HFF-Myc (cell line): ENCODE results near the gene PRKAG1.

Source experiments
- DNase-seq: peaks from one replicate; pipeline ENCODE4 v3.0.0-alpha.2; 2011; ENCODE audit warnings: low read depth; ENCODE audit errors: extremely low read depth
- H3K4me3 ChIP-seq: replicated peaks from 2 replicates; pipeline ENCODE4 v1.5.1; 2011; ENCODE audit warnings: low read depth, mild to moderate bottlenecking, control low read depth, low read length
- CTCF ChIP-seq: IDR thresholded peaks from 2 replicates; pipeline ENCODE4 v1.5.1; 2012; ENCODE audit warnings: mild to moderate bottlenecking, low read depth, low read length, control low read depth; ENCODE audit errors: missing control alignments

The PRKAG1 gene

GRCh38 chr12:49031573-49032161 is 13.1 kb upstream of the PRKAG1 start:
- no peak for TF ChIP-seq CTCF
- no peak overlapping the region for H3K4me3 ChIP-seq
- no peak for DNase-seq

DNA sequence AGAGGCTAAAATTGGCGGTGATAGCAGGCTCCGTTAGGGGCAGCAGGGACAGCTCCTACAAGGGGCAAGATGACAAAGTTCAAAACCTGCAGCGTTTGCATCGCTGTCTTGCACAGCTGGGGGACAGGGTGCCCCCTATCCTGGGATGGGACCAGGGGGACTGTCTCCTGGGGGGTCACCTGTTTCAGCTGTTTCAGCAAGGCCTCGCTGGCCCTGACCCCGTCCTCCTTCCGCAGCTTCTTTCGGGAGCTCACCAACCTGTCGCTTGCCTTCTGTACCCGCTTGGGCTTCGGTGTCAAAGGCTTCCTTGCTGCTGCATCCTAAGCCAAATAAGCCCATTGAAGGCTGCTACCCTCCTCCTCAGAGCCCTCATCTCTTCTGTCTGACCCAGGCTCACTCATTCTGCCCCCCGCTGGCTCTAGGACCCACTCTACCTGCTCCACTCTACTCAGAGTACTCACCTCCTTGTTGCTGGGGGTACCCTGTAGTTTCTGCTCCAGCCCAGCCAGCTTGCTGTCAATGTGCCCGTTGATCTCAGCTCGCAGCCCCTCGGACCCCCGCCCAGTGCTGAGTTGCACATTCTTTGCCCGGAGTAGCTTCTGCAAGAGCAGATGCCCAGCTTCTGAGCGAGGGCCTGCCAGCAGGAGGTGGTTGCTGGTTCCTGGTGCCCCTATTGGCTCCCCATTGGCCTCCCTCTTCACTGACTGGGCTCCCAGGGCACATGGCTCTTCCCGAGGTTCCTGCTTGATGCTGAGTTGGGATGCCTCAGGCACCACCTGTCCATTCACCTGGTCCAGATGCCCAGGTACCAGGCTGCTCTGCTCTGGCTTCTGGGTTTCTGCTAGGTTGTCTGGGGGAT is 12.4 kb upstream of the PRKAG1 start:
- no peak for TF ChIP-seq CTCF
- DNase-seq: no peak
- H3K4me3 ChIP-seq: no peak overlapping the region

DNA sequence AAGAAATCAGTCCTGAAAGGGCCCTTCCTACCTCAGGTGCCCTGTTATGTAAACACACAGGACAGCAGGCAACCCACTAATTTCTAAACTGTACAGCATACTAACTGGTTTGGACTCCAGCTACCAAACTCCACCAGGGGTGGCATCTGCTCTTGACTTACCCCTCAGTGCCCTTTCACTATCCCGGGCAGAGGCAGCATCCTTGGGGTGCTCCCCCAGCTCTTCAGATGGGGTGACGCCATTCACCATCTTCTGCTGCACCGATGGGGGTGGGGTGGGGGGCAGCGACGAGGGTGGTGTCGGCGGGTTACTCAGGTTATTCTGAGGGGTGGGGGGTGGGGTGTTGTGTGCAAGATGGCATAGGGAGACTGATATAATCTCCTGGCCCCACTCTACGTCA is 11.5 kb upstream of the PRKAG1 start:
- TF ChIP-seq CTCF: no peak
- no peak for DNase-seq
- H3K4me3 ChIP-seq: no peak overlapping the region

- DNase-seq: no peak
- no peak for TF ChIP-seq CTCF
Measured at GRCh38 chr12:49028666-49029275, 10.2 kb upstream of the PRKAG1 start.

GRCh38 chr12:49027846-49028555 is 9.4 kb upstream of the PRKAG1 start:
- DNase-seq: no peak

More at GRCh38 chr12:49028666-49029275, 10.2 kb upstream of the PRKAG1 start:
- no peak overlapping the region for H3K4me3 ChIP-seq

More at GRCh38 chr12:49027846-49028555, 9.4 kb upstream of the PRKAG1 start:
- TF ChIP-seq CTCF: no peak
- H3K4me3 ChIP-seq: no peak overlapping the region
